Mononuclear cell (primary cell): ENCODE measurements around the gene MGAT5. TPM values are rescaled to one million over a fixed set of nuclear protein-coding genes. Genes with fewer than 3 reads are reported as not detected.

Experiments
- H3K27me3 ChIP-seq: 2 replicates; pipeline ENCODE4 v1.6.0; 2011; ENCODE audit warnings: low read length, control low read depth; ENCODE audit not compliant: insufficient read depth
- H3K4me1 ChIP-seq: 2 replicates; pipeline ENCODE4 v1.5.1; 2011; ENCODE audit warnings: mild to moderate bottlenecking, low read length, control low read depth; ENCODE audit not compliant: insufficient read depth
- H3K4me3 ChIP-seq: 2 replicates; pipeline ENCODE4 v1.5.1; 2011; ENCODE audit warnings: mild to moderate bottlenecking, low read length, moderate library complexity
- H3K9me3 ChIP-seq: 2 replicates; pipeline ENCODE4 v1.5.1; 2011; ENCODE audit warnings: low read depth, mild to moderate bottlenecking, control low read depth, low read length
- total RNA-seq: library from RNA; depleted of rRNA; stranded (reverse); fragments of >200 nt; gene quantifications from one replicate; pipeline ENCODE4 v1.2.3, GENCODE V29; 2012

MGAT5 gene
- total RNA-seq, 1 donor, result 41.3 TPM

DNA sequence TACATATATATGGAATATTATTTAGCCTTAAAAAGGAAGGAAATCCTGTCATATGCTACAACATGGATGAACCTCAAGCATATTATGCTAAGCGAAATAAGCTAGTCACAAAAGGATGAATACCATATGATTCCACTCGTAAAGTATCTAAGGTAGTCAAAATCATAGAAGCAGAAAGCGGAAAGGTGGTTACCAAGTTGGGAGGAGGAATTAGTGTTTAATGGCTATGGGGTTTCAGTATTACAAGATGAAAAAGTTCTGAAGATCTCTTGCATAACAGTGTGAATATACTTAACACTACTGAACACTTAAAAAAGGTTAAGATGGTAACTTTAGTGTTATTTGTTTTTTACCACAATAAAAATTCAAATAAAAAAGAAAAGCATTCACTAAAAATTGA, 99.0 kb downstream of the MGAT5 start:
- Histone ChIP-seq H3K4me3 (no peak overlapping the region), H3K9me3 (no peaks in the 10 kb centered on the region), H3K27me3 (no peaks in the 10 kb centered on the region), H3K4me1 (no peaks in the 10 kb centered on the region)

- no peaks in the 10 kb centered on the region for H3K4me1 ChIP-seq
- no peak overlapping the region for H3K4me3 ChIP-seq
Measured at GRCh38 chr2:134354611-134355010, 100.7 kb downstream of the MGAT5 start.

DNA sequence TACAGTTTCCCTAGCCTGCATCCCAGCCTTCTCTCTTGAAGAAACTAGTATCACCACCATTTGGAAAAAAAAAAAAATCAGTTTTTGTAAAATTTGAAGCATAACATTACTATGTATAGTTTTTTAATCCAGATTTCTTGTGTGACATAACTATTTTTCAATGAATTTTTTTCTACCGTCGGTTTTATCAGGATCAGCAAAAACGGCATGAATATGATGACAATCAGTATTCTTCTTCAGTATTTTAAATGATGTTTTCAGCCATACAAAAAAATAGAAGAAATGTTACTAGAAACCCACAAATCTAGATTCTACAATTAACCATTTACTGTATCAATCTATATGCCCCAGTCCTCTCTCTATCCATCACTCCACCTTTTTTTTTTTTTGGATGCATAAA, 103.9 kb downstream of the MGAT5 start:
- Histone ChIP-seq H3K9me3 (no peaks in the 10 kb centered on the region), H3K4me3 (no peak overlapping the region), H3K27me3 (no peaks in the 10 kb centered on the region), H3K4me1 (no peaks in the 10 kb centered on the region)

More at GRCh38 chr2:134354611-134355010, 100.7 kb downstream of the MGAT5 start:
- Histone ChIP-seq H3K27me3 (no peaks in the 10 kb centered on the region), H3K9me3 (no peaks in the 10 kb centered on the region)

DNA sequence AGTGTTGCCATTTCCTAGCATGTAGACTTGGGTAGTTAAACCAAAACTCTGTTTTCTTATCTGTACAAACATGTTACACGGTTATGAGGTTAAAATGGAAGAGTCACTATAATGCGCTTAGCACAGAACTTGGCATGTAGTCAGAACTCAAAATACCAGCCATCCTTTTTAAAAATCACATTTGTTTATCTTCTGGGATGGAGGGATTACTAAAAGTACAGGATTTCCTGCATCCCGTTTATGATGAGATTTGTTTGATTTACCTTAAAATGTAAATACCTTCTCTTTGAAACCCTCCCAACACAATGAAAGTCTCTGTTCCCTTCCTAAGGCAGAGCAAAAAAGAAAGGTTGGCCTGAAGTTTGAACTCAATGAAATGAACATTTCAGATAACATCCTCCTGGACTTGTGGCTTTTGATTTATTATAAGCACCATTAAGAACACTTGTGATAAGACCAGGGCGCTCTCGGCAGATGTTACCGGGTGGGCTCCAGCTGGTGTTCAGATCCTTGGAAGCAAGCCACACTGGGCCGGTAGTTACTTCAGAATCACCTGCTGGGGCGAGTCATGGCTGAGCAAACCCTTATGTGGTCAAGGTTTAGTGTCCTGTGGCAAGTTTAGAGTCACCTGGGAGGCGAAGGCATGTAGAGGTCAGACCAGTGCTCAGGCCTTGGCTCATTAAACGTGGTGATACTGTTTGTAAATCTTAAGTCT, 105.7 kb downstream of the MGAT5 start:
- Histone ChIP-seq H3K4me3 (no peak overlapping the region), H3K4me1 (no peaks in the 10 kb centered on the region), H3K9me3 (no peaks in the 10 kb centered on the region), H3K27me3 (no peaks in the 10 kb centered on the region)

GRCh38 chr2:134360745-134361487, 107.0 kb downstream of the MGAT5 start:
- H3K9me3 ChIP-seq, result no peaks in the 10 kb centered on the region
- no peak overlapping the region for H3K4me3 ChIP-seq
- H3K27me3 ChIP-seq, result no peaks in the 10 kb centered on the region
- peaks cover 2% of the 10 kb centered on the region for H3K4me1 ChIP-seq

DNA sequence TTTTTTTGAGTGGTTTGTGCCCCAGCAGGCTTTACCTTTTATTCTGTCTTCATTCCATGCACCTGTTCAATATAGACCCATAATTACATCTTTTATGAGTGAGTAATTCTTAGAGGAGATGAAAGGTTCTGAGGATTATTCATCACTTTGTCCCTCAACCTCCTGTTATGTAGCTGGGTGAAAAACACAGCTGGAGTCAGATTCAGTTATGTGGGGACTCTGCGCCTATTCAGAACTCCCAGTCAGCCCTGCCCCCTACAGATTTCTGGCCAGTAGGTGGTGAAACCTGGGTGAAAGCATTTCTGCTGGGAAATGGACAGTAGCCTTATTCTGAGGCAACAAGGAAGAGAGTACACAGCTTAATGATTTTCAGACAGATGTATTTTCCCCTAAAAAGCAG, 107.8 kb downstream of the MGAT5 start:
- Histone ChIP-seq H3K4me1 (peaks cover 2% of the 10 kb centered on the region), H3K9me3 (no peaks in the 10 kb centered on the region), H3K4me3 (no peak overlapping the region), H3K27me3 (no peaks in the 10 kb centered on the region)

- Histone ChIP-seq H3K4me3 (no peak overlapping the region), H3K9me3 (no peaks in the 10 kb centered on the region), H3K4me1 (peaks cover 2% of the 10 kb centered on the region), H3K27me3 (no peaks in the 10 kb centered on the region)
Measured at GRCh38 chr2:134362152-134362668, 108.3 kb downstream of the MGAT5 start.

GRCh38 chr2:134362740-134363139, 108.9 kb downstream of the MGAT5 start:
- peaks cover 4% of the 10 kb centered on the region for H3K4me1 ChIP-seq
- no peak overlapping the region for H3K4me3 ChIP-seq
- no peaks in the 10 kb centered on the region for H3K9me3 ChIP-seq
- H3K27me3 ChIP-seq, result no peaks in the 10 kb centered on the region

DNA sequence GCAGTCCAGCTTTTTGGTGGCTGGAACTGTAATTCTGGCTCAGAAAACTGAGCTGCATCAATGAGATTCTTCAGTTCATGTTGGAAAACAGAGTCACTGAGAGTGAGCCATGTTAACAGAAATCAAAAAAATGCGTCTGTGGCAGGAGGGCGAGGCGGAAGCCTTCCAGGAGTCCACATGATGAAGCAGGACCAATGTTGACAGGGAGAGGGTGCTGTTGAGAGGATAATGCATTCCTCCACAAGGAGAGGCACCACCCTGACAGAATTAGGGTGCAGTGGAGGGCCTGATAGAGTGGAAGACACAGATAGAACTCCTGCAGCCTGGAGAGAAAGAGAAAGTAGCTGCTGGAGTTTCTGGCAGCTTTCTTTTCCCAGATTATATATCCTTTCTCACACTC, 111.5 kb downstream of the MGAT5 start:
- Histone ChIP-seq H3K27me3 (no peaks in the 10 kb centered on the region), H3K9me3 (no peaks in the 10 kb centered on the region), H3K4me3 (no peak overlapping the region), H3K4me1 (peaks cover 18% of the 10 kb centered on the region)

GRCh38 chr2:134366359-134366758, 112.5 kb downstream of the MGAT5 start:
- no peak overlapping the region for H3K4me3 ChIP-seq
- no peaks in the 10 kb centered on the region for H3K27me3 ChIP-seq
- peaks cover 18% of the 10 kb centered on the region for H3K4me1 ChIP-seq
- H3K9me3 ChIP-seq, result no peaks in the 10 kb centered on the region

DNA sequence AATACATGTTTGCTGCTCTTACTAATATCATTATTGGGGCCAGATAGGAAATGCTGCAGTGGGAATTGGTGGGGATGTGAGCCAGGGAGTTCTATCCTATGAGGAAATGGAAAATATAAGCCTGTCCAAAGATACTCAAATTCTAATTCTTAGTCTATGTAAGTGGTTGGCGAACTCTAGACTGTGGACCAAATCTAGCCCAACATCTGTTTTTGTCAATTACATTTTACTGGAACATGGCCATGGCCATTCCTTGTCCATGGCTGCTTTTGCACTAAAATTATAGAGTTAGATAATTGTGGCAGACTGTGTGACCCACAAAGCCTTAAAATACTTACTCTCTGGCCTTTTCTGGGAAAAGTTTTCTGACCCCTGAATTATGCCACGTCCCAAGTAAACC, 113.3 kb downstream of the MGAT5 start:
- H3K9me3 ChIP-seq, result no peaks in the 10 kb centered on the region
- H3K4me1 ChIP-seq, result peaks cover 18% of the 10 kb centered on the region
- H3K4me3 ChIP-seq, result no peak overlapping the region
- H3K27me3 ChIP-seq, result no peaks in the 10 kb centered on the region

GRCh38 chr2:134368009-134368817, 114.3 kb downstream of the MGAT5 start:
- Histone ChIP-seq H3K27me3 (no peaks in the 10 kb centered on the region), H3K4me1 (peaks cover 18% of the 10 kb centered on the region), H3K9me3 (no peaks in the 10 kb centered on the region), H3K4me3 (no peak overlapping the region)

GRCh38 chr2:134369220-134369902, 115.5 kb downstream of the MGAT5 start:
- no peaks in the 10 kb centered on the region for H3K27me3 ChIP-seq
- H3K4me1 ChIP-seq, result peaks cover 18% of the 10 kb centered on the region
- no peak overlapping the region for H3K4me3 ChIP-seq
- H3K9me3 ChIP-seq, result no peaks in the 10 kb centered on the region

- H3K27me3 ChIP-seq, result no peaks in the 10 kb centered on the region
- H3K4me3 ChIP-seq, result no peak overlapping the region
- no peaks in the 10 kb centered on the region for H3K9me3 ChIP-seq
- H3K4me1 ChIP-seq, result peaks cover 16% of the 10 kb centered on the region
Measured at GRCh38 chr2:134370655-134371445, 117.0 kb downstream of the MGAT5 start.
